NCI-H345 treated with DMSO at 0.1 percent for 48 hours (cell line): ENCODE data around the gene NFIA.

ENCODE experiments used
- DNase-seq: peaks from one replicate; lab custom pipeline; 2025; ENCODE audit not compliant: unreplicated experiment; lab: John Stamatoyannopoulos, UW

Gene NFIA

DNA sequence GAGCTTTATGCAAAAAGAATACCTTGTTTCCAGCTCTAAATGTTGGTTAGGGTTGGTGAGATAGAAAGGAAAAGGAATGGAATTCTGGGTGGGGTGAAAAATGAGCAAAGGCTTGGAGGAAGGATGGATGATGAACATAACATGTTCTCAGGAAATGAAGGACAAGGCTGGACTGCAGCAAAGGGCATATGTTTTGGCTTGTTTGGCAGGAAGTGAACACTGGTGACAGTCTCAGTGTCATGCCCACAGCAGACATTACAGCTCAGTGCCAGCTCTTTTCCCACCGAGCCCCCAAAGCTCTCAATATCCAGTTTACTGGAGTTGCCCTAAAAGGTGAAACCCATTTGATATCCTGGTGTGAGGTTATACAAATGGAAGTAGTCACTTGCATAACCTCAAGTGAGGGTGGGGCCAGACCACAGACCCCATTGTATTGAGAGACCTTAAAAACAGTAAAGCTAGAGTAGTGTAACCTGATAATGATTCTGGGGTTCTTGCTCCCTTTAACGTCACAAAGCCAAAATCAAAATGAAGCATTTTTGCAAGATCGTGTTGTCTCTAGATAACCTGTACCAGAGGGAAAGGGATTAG, 270.6 kb downstream of the NFIA start:
- no peak for DNase-seq

DNA sequence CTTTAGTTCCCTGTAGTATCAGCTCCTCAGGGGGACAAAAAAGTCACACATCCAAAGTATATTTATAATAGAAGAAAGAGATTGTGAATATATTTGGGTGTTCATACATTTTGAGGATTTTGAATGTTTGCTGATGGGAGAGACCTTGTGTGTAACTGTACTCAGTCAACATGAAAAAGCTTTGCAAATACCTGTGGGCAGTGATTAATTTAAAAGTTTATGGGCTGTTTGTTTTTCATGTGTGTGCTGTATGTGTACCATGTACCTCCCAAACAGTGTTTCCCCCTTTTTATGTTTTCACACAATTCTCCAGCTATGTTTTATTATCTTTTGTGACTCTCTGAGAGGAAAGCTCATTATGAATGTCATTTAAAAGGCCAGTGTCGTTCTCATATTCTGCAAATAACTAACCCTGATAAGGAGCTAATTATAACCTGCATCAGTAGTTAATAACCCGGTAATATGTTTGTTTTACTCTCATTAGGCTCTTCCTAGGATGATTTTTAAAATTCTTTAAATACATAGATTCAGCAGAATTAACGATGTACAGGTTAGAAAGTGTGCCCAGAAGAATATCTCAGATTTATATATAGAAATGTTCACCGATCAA, 271.5 kb downstream of the NFIA start:
- DNase-seq, result no peak

DNA sequence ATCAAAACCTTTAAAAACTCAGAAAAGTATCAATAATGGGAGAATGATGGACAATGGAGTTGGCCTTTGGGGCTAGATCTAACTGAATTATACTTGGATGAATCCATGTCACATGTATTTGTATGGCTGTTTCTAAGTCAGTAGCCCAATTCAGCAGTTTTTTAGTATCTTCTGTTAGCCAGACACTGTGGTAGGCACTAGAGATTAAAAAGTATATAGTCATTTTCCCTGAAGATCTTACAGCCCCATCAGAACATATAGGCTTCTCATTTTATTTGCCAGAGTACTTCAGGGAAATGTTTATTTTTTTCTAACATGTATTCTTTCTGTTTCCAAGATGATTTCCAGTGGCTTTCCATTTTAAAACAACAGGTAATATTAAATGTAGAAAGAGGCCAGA, 273.7 kb downstream of the NFIA start:
- DNase-seq, result no peak

DNA sequence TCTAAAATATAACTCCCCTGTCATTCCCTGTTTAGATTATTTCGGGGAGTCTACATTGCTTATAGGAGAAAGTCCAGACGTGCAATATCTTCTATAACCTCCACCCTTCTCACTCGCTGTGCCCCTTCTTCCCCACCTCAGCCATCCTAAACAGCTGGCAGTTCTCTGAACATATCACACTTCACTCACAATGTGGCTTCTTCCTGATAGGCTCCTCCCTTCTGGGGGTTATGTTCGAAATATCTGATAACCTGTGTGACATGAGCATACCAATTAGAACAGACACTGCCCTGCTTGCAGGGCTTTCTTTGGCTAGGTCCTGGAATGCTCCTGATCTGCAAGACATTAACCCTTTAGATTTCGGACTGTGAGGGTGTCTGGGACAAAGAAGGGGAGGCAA, 274.6 kb downstream of the NFIA start:
- DNase-seq, result no peak

- DNase-seq, result no peak
These were observed 275.2 kb downstream of the NFIA start for GRCh38 chr1:61357539-61357938.

- DNase-seq, result no peak
These were observed 276.6 kb downstream of the NFIA start for GRCh38 chr1:61358770-61359455.

GRCh38 chr1:61361931-61362330, 279.6 kb downstream of the NFIA start:
- no peak for DNase-seq

DNA sequence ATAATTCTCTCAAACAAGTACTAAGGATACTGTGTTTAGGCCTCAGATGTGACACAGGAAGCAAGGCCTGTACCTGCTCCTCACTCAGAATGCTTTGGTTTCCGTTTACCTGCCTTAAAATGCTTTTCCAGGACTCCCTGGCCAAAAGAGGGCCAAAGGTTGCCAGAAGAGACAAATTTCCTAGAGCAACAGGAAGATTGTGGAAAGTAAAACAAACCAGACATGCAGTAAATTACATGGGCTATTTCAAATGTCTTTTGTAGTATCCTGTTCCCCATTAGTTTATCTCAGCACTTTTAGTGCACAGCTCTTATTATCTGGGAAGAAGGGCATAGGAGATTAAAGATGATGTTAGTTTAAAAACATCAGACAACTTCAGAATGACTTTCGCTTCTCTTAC, 280.0 kb downstream of the NFIA start:
- no peak for DNase-seq

GRCh38 chr1:61368366-61368765, 286.0 kb downstream of the NFIA start:
- DNase-seq, result no peak

GRCh38 chr1:61368876-61369275, 286.5 kb downstream of the NFIA start:
- no peak for DNase-seq

DNA sequence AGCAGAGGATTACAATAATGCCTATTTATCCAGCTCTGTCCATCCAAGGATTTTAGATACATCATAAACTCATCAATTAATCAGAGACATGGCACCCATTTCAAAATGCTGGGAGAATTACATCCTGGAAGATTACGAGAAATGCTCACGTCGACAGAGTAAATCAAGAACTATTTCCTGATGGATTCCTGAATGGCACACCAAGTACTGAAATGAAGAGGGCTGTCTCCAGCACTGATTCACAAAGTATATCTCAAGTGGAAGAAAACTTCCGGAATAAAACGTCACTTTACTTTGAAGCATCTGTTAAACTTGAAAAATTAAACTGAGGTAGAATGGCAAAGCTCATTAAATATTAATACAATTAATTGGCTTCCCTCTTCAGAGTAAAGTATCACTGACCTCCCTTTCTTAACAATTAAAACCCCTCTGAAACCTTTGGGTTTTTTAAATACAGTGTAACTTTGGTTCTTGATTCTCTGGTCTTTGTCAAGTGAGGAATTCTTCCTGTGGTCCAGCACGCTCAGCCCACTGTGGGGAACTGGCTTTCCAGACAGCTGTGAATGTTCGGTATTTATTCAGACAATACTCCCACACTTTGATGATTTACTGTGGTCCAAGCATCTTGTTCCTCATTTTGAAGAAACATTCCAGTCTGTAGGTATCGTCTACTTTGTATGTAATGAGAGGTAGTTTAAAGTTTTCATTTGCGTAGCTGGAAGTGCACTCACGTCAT, 288.0 kb downstream of the NFIA start:
- no peak for DNase-seq

- no peak for DNase-seq
These were observed 288.5 kb downstream of the NFIA start for GRCh38 chr1:61370913-61371279.

DNA sequence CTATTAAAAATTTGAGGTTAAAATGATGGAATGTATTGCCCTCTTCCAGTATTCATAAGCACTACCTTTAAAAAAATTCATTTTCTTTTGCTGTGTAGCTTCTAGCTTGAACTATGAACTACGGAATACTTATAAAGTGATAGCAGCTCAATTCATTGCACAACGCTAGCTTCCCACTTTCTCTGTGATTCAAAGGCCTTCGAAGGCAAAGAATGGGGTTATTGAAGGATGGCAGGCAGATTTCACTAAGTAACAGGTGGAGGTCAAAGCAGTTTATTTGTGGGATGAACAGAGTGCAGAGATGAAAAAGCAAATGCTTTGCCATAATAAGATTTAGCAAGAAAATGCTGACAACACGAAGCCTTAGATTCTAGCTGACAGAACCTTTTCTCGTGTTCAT, 290.6 kb downstream of the NFIA start:
- no peak for DNase-seq

DNA sequence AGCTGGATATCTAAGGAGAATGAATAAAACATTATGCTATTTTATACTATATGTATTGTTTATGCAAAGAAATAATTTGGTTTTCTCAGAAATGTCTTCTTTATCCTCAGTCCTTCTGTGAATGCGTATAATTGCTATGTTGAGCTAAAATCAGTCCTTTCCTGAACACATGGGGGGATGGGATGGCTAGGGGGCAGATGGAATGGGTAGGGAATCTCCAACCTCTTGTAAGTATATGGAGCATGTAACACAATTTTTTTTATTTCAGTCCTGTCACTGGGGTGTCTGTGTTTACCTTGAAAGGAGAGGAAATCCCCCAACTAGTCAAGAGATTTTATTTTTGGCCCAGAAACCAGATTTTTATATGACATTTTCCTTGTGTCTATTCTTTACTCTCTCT, 291.8 kb downstream of the NFIA start:
- DNase-seq, result no peak

DNA sequence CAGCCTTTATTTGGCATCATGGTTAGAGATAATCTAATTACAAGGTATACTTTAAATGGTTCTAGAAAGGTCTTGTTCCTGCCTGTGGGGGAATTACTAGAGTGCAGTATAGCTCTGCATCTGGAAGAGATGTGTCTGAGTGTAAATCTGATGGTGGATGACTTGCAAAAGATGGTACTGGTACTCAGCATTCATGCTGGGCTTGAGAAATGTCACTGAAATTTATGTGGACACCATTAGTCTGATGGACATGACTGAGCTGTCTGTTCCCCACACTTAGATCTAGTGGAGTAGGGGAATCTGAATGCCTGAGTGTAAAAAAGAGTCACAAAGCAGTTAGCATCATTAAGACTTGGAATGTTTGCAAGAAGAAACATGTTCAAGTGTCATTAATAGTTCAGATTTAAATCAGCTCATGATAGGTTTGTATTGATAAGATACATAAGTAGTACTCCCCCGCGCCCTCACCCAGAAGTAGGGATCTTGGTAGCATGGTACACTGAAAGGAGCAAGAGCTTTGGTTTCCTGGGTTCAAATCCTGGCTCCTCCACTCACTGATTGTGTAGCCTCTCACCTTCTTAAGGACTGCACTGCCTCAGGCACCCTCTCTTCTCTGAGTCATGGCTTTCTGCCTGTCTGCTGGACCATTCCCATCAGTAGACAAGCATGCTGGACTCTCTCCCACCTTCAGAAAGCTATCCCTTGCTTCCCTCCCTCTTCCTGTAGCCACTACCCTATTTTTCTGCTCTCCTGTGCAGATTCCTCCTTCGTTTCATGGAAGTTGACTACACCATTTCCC, 292.9 kb downstream of the NFIA start:
- no peak for DNase-seq

DNA sequence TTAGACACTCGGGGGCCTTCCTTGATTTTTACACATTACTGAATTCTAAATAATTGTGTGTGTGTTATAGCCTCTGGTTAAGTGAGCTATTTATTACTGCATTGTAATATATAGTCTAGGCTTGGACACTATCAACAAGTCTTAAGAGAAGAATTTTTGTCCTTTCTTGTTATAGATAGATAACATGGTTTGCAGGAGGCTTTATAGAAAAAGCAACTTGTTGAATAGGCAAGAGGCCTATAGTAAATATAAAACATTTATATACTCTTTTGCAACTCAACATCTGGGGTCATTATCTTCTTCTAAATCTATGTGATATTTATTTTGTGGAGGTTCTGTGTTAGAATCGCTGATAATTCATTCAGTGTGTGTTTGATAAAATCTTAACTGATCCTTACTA, 293.8 kb downstream of the NFIA start:
- DNase-seq, result no peak

GRCh38 chr1:61377242-61377958, 295.0 kb downstream of the NFIA start:
- DNase-seq, result no peak

DNA sequence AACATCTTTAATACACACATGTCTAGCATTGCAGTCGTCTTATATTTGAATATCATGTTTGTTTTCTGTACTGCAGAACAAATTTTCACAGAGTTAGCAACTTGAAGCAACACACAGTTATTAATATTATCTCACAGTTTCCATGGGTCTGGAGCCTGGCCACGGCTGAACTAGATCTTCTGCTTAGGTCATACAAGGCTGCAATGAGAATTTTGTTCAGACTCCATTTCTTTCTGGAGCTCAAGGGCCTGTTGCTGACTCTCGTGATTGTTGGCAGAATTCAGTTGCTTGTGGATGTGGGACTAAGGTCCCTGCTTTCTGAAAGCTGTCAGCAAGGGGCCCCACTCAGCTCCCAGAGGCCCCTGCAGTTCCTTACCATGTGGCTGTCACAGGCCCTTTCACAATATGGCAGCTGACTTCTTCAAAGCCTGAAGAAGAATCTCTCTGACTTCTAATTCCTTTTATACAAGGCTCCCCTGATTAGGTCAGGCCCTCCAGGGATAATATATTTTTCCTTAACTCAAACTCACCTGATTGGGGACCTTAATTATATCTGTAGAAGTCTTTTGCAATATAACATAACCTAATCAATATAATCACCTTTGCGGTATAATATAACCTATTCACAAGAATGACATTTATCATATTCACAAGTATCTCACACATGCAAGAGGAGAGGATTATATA, 296.3 kb downstream of the NFIA start:
- no peak for DNase-seq

- DNase-seq, result no peak
These were observed 297.3 kb downstream of the NFIA start for GRCh38 chr1:61379693-61380092.

DNA sequence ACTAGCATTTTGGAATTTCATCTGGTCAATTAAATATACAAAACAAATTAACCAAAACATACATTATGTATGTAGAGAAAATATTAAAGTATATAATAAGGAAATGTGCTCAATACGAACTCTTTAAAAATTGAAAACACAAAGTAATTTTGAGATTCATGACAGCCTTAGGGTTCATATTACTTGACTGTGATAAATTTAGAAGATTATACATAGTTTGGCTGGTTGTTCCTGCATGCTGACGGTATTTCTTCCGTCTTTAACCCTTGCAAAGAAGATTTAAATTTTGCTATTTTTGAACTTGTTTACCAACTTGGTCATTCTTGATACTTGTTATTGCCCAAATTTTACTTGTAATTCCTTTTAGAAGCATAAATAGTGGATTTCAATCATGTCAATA, 298.2 kb downstream of the NFIA start:
- DNase-seq, result no peak
